Left ventricle myocardium inferior (tissue), 1 donor: ENCODE results near the gene PKP1. TPM values are rescaled to one million over a fixed set of nuclear protein-coding genes. Genes with fewer than 3 reads are reported as not detected.

ENCODE experiments used
- DNase-seq: peaks from one replicate; pipeline ENCODE4 v3.0.0-alpha.2; 2020
- H3K27ac ChIP-seq: fragments of 200-600 bp; replicated peaks from 2 replicates; pipeline ENCODE4 v1.8.0; 2021
- H3K27me3 ChIP-seq: fragments of 200-600 bp; 2 replicates; pipeline ENCODE4 v1.8.0; 2021; ENCODE audit warnings: low read depth
- H3K36me3 ChIP-seq: fragments of 200-600 bp; 2 replicates; pipeline ENCODE4 v1.8.0; 2021
- H3K4me1 ChIP-seq: fragments of 200-600 bp; 2 replicates; pipeline ENCODE4 v1.8.0; 2021
- H3K4me3 ChIP-seq: fragments of 200-600 bp; 2 replicates; pipeline ENCODE4 v1.8.0; 2021; ENCODE audit warnings: mild to moderate bottlenecking, moderate library complexity
- H3K9me3 ChIP-seq: fragments of 200-600 bp; replicated peaks from 2 replicates; pipeline ENCODE4 v1.8.0; 2021
- CTCF ChIP-seq: fragments of 200-600 bp; IDR thresholded peaks from 2 replicates; pipeline ENCODE4 v1.8.0; 2021; ENCODE audit warnings: antibody characterized with exemption, mild to moderate bottlenecking, borderline replicate concordance
- intact Hi-C: fragments of 100-400 bp; cut with micrococcal nuclease; formaldehyde crosslinking; loops from one replicate; pipeline ENCODE4 v1.11.0; 2022
- total RNA-seq: library from RNA; stranded (reverse); fragmentation: NEBNext Ultra II Directional; extraction: Animal tissue kit (Norgen Biotek cat#: 25700); gene quantifications from one replicate; pipeline ENCODE4 v1.2.1, GENCODE V29; 2021
- donor health status: DM: no; HTN: yes; CAD: no; lungs with severe emphysema.

PKP1 gene
- total RNA-seq, 1 donor from 2014 or later: 0.38 TPM

- Histone ChIP-seq H3K9me3 (no peaks in the 10 kb centered on the region), H3K4me1 (peaks cover 13% of the 10 kb centered on the region), H3K4me3 (no peak overlapping the region), H3K27me3 (peaks cover 57% of the 10 kb centered on the region), H3K36me3 (no peaks in the 10 kb centered on the region), H3K27ac (no peak overlapping the region)
- intact Hi-C loops: no loop called here
- no peak for DNase-seq
- TF ChIP-seq CTCF: no peak
Measured at GRCh38 chr1:201260648-201261311, 22.5 kb upstream of the PKP1 start.

GRCh38 chr1:201261771-201262547 lies 21.3 kb upstream of the PKP1 start:
- DNase-seq: no peak
- Histone ChIP-seq H3K4me1 (peaks cover 13% of the 10 kb centered on the region), H3K9me3 (no peaks in the 10 kb centered on the region), H3K27ac (no peak overlapping the region), H3K36me3 (no peaks in the 10 kb centered on the region), H3K27me3 (peaks cover 61% of the 10 kb centered on the region), H3K4me3 (no peak overlapping the region)
- no peak for TF ChIP-seq CTCF
- intact Hi-C loops: no loop called here

DNA sequence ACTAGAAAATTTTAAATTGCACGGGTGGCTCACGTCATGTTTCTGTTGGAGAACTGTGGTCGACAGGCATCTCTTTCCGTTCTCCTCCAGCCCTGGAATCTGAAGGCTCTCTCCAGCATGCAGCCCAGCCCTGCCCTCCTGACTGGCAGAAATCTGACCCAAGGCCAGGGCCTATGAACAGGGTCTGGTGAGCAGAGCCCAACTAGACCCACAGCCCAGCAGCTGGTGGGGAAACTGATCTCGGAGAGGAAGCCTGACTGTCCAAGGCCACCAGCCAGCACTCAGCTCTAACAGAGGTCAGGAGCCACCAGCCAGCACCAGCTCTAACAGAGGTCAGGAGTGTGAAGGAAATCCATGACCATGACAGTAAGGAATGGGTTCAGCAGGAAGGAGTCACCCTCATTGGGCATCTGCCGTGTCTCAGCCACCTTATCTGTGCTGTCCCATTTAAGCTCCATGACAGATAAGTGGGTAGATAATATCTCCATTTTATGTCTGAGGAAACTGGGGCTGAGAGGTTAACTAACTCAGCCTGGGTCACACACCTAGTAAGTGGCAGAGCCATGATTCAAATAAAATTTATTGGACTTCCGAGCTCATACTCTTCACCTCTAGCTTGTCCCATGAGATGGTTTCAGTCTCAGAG lies 20.2 kb upstream of the PKP1 start:
- no peak for DNase-seq
- Histone ChIP-seq H3K4me3 (no peak overlapping the region), H3K27ac (no peak overlapping the region), H3K27me3 (peaks cover 71% of the 10 kb centered on the region), H3K36me3 (no peaks in the 10 kb centered on the region), H3K9me3 (no peaks in the 10 kb centered on the region), H3K4me1 (peaks cover 13% of the 10 kb centered on the region)
- intact Hi-C loops: no loop called here
- TF ChIP-seq CTCF: no peak

GRCh38 chr1:201264072-201264471 lies 19.2 kb upstream of the PKP1 start:
- intact Hi-C loops: no loop called here
- no peak for TF ChIP-seq CTCF
- Histone ChIP-seq H3K4me1 (peaks cover 13% of the 10 kb centered on the region), H3K36me3 (no peaks in the 10 kb centered on the region), H3K27me3 (peaks cover 74% of the 10 kb centered on the region), H3K9me3 (no peaks in the 10 kb centered on the region), H3K27ac (no peak overlapping the region), H3K4me3 (no peak overlapping the region)
- DNase-seq: no peak

GRCh38 chr1:201264554-201264953 lies 18.8 kb upstream of the PKP1 start:
- Histone ChIP-seq H3K36me3 (no peaks in the 10 kb centered on the region), H3K9me3 (no peaks in the 10 kb centered on the region), H3K27me3 (peaks cover 73% of the 10 kb centered on the region), H3K4me1 (peaks cover 9% of the 10 kb centered on the region), H3K27ac (no peak overlapping the region), H3K4me3 (no peak overlapping the region)
- intact Hi-C loops: no loop called here
- DNase-seq: no peak
- TF ChIP-seq CTCF: no peak
